OCI-LY7 (cell line): ENCODE results near the gene RAB6A. TPM values are rescaled to one million over a fixed set of nuclear protein-coding genes. Genes with fewer than 3 reads are reported as not detected.

Experiments
- BruUV-seq: library from RNA; stranded (reverse); fragments of 400-500 nt; replicated peaks from 2 replicates; lab custom pipeline; 2021; lab: Mats Ljungman, UMichigan
- CTCF ChIA-PET: fragments of 300-600 bp; sonication (Branson Sonifier 250); formaldehyde crosslinking; loops from one replicate; lab custom pipeline; 2022; ENCODE audit warnings: antibody characterized with exemption; ENCODE audit not compliant: unreplicated experiment; lab: Charles Lee
- POLR2A ChIA-PET: fragments of 300-600 bp; sonication (Branson Sonifier 250); formaldehyde crosslinking; loops from one replicate; lab custom pipeline; 2022; ENCODE audit warnings: antibody characterized with exemption; lab: Charles Lee
- DNase-seq: peaks from one replicate; pipeline ENCODE4 v3.0.0-alpha.2; 2015; ENCODE audit warnings: low spot score
- H2AFZ ChIP-seq: fragments of 200-600 bp; sonication (generic), shearing (Covaris generic); 2 replicates; pipeline ENCODE4 v1.6.1; 2014; ENCODE audit warnings: mild to moderate bottlenecking, antibody characterized with exemption, low read length, moderate library complexity
- H3K27ac ChIP-seq: fragments of 200-600 bp; sonication (generic); 2 replicates; pipeline ENCODE4 v1.5.1; 2014; ENCODE audit warnings: mixed run types, low read depth, mild to moderate bottlenecking, moderate library complexity, low read length, inconsistent platforms; ENCODE audit not compliant: poor library complexity, severe bottlenecking
- H3K36me3 ChIP-seq: fragments of 200-600 bp; sonication (generic); 2 replicates; pipeline ENCODE4 v1.6.1; 2014; ENCODE audit warnings: mild to moderate bottlenecking, antibody characterized with exemption, low read length, moderate library complexity, mixed read lengths; ENCODE audit not compliant: insufficient read depth
- H3K4me1 ChIP-seq: fragments of 200-600 bp; sonication (generic); 2 replicates; pipeline ENCODE4 v1.5.1; 2014; ENCODE audit warnings: mild to moderate bottlenecking, low read length; ENCODE audit not compliant: insufficient read depth, poor library complexity, severe bottlenecking
- H3K4me2 ChIP-seq: fragments of 200-600 bp; sonication (generic); 2 replicates; pipeline ENCODE4 v1.6.1; 2014; ENCODE audit warnings: mild to moderate bottlenecking, low read length
- H3K4me3 ChIP-seq: fragments of 200-600 bp; sonication (generic); 2 replicates; pipeline ENCODE4 v1.5.1; 2014; ENCODE audit warnings: mild to moderate bottlenecking, low read depth, low read length; ENCODE audit not compliant: poor library complexity, severe bottlenecking
- H3K79me2 ChIP-seq: fragments of 200-600 bp; sonication (generic); 2 replicates; pipeline ENCODE4 v1.6.1; 2016; ENCODE audit warnings: low read depth, mild to moderate bottlenecking, low read length, moderate library complexity, mixed read lengths; ENCODE audit not compliant: insufficient read depth
- H3K9me2 ChIP-seq: fragments of 200-600 bp; sonication (generic); 2 replicates; pipeline ENCODE4 v1.6.1; 2016; ENCODE audit warnings: mild to moderate bottlenecking, low read length, mixed read lengths; ENCODE audit not compliant: insufficient read depth
- H3K9me3 ChIP-seq: fragments of 200-600 bp; sonication (generic); 2 replicates; pipeline ENCODE4 v1.6.1; 2014; ENCODE audit warnings: mild to moderate bottlenecking, mixed run types, low read length, mixed read lengths
- H4K20me1 ChIP-seq: fragments of 200-600 bp; sonication (generic); 2 replicates; pipeline ENCODE4 v1.6.1; 2014; ENCODE audit warnings: mild to moderate bottlenecking, antibody characterized with exemption, low read length, moderate library complexity, mixed read lengths; ENCODE audit not compliant: insufficient read depth
- CTCF ChIP-seq: fragments of 200-600 bp; sonication (generic); conservative IDR thresholded peaks from 2 replicates; pipeline ENCODE4 v1.5.1; 2014; ENCODE audit warnings: mild to moderate bottlenecking, antibody characterized with exemption, low read length, moderate library complexity, mixed read lengths
- EZH2phosphoT487 ChIP-seq: fragments of 200-600 bp; sonication (generic); IDR thresholded peaks from 2 replicates; pipeline ENCODE4 v1.6.1; 2018; ENCODE audit warnings: low read depth, borderline replicate concordance, mild to moderate bottlenecking, mixed run types, antibody characterized with exemption, low read length, moderate library complexity, mixed read lengths
- intact Hi-C: fragments of 100-400 bp; cut with micrococcal nuclease; formaldehyde crosslinking; loops from one replicate; pipeline ENCODE4 v1.10.0; 2022; ENCODE audit not compliant: unreplicated experiment
- total RNA-seq, 2 experiments: library from RNA; depleted of rRNA in 1 of 2; stranded (reverse); fragments of >200 nt in 1 of 2; shearing (Covaris generic) in 1 of 2; gene quantifications; 2 replicates each; pipeline ENCODE4 v1.2.3, GENCODE V29; 2014 to 2022

The RAB6A gene
- total RNA-seq, 2 experiments from 2014 or later, result 46.5 to 72.9 TPM

- ChIA-PET CTCF (interaction anchor here (1.1 kb wide), 1 partner anchor 11 kb away, joined by 6 read pairs; no protein-coding TSS in a partner anchor), POLR2A (interaction anchor here (0.8 to 1.0 kb wide), 2 partner anchors 62 to 210 kb away, joined by 3 to 4 read pairs; no protein-coding TSS in a partner anchor)
- peak; percentile 73 for DNase-seq
- Histone ChIP-seq H3K4me1 (no peaks in the 10 kb centered on the region), H3K4me3 (peak overlapping the region; percentile 35), H3K9me2 (no peaks in the 10 kb centered on the region), H3K4me2 (peak overlapping the region; percentile 51), H4K20me1 (no peaks in the 10 kb centered on the region), H3K36me3 (no peaks in the 10 kb centered on the region), H3K79me2 (no peaks in the 10 kb centered on the region), H3K27ac (no peak overlapping the region), H2AFZ (peak overlapping the region; percentile 35; the same call in 1 of the 2 replicates), H3K9me3 (no peaks in the 10 kb centered on the region)
- BruUV-seq, result no TSS peak
- TF ChIP-seq CTCF (peak; percentile 92), EZH2phosphoT487 (no peak)
- intact Hi-C loops, result loop anchor here (1.0 to 5.0 kb wide), 5 partner anchors 36 to 310 kb away; no protein-coding TSS in a partner anchor
These were observed 99.7 kb downstream of the RAB6A start for GRCh38 chr11:73661035-73661628.

- no TSS peak for BruUV-seq
- POLR2A ChIA-PET, result interaction anchor here (0.8 kb wide), 1 partner anchor 210 kb away, joined by 3 read pairs; no protein-coding TSS in a partner anchor
These were observed 100.3 kb downstream of the RAB6A start for GRCh38 chr11:73660497-73661034.

More at GRCh38 chr11:73660497-73661034, 100.3 kb downstream of the RAB6A start:
- no peak overlapping the region for H3K27ac ChIP-seq
- no peak for DNase-seq
- no peaks in the 10 kb centered on the region for H4K20me1 ChIP-seq
- TF ChIP-seq EZH2phosphoT487 (no peak), CTCF (no peak)
- H3K9me2 ChIP-seq, result no peaks in the 10 kb centered on the region
- intact Hi-C loops, result loop anchor here (1.0 to 5.0 kb wide), 5 partner anchors 35 to 309 kb away; no protein-coding TSS in a partner anchor
- no peaks in the 10 kb centered on the region for H3K36me3 ChIP-seq
- H3K9me3 ChIP-seq, result no peaks in the 10 kb centered on the region
- no peak overlapping the region for H2AFZ ChIP-seq
- H3K79me2 ChIP-seq, result no peaks in the 10 kb centered on the region
- no peaks in the 10 kb centered on the region for H3K4me1 ChIP-seq
- no peak overlapping the region for H3K4me3 ChIP-seq
- H3K4me2 ChIP-seq, result peak overlapping the region; percentile 51; the same call in 1 of the 2 replicates
- CTCF ChIA-PET, result interaction anchor here (0.6 to 1.4 kb wide), 4 partner anchors 11 to 311 kb away, joined by 3 to 6 read pairs (median 3); no protein-coding TSS in a partner anchor
